GM19467 (cell line): ENCODE measurements around the gene AGFG2.
A peak's percentile ranks its signal among the peaks of the same experiment; 100 is the strongest.

Experiments
- ATAC-seq: cut with Tn5 transposase; IDR thresholded peaks from one replicate; pipeline ENCODE4 v1.9.1; 2021; ENCODE audit warnings: mild to moderate bottlenecking, moderate library complexity; ENCODE audit not compliant: unreplicated experiment

The AGFG2 gene

DNA sequence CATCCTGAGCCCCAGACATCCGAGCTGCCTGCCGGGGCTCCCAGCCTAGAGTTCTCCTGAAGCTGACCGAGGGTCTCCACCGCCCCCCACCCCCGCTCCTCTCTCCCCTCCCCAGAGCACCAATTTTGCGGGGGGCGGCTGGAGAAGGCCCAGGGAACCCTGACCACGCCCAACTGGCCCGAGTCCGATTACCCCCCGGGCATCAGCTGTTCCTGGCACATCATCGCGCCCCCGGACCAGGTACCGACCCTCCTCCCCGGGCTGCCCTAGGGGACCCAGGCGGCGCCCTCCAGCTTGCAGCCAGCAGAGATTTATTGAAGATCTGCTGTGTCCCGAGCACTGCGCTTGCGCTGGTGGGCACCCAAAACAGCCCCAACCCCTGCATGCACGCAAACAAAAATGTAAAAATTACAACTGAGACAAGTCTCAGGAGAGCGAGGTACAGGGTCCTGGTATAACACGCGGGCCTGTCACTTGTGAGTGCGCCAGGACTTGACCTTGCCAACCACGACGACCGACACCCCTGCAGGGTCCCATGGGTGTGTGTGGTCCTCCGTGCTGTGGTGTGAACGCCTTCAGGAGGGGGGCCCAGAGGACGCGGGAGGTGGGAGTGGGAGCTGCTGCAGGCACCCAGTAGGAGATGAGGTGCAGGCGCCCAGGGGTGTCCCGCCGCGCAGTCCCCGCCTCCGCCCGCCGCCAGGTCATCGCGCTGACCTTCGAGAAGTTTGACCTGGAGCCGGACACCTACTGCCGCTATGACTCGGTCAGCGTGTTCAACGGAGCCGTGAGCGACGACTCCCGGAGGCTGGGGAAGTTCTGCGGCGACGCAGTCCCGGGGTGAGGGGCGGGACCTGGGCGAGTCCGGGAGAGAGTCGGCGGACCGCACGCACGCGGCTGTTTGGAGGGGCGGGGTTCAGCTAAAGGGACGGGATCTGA is 66.2 kb downstream of the AGFG2 start:
- no peak for ATAC-seq

DNA sequence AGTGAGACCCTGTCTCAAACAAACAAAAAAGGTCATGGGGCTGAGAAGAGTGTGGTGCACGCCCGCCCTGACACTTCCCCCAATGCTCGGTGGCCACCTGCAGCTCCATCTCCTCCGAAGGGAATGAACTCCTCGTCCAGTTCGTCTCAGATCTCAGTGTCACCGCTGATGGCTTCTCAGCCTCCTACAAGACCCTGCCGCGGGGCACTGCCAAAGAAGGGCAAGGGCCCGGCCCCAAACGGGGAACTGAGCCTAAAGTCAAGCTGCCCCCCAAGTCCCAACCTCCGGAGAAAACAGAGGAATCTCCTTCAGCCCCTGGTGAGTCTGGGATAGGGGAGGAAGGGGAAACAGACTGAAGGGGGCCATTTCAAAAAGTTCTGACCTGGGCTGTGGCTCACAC is 67.3 kb downstream of the AGFG2 start:
- no peak for ATAC-seq

- no peak for ATAC-seq
These were observed 68.1 kb downstream of the AGFG2 start for GRCh38 chr7:100607111-100607510.

DNA sequence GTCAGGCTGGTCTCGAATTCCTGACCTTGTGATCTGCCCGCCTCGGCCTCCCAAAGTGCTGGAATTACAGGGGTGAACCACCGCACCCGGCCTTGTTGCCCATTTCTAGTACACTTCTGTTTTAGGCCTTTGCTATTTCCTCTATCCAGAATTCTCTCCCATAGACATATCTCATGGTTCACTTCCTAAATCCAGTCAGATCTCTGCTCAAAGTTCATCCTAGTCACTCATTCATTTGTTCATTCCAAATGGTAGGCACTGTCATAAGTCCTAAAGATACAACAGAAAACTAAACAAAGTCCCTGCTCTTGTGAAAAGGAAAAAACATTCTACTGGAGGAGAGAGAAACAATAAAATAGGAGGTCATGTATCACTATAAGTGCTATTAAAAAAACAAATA is 71.0 kb downstream of the AGFG2 start:
- no peak for ATAC-seq

- peak; percentile 82 for ATAC-seq
These were observed 73.2 kb downstream of the AGFG2 start, which contains the start of gene MOSPD3 for GRCh38 chr7:100611983-100612729. TSS of gene MOSPD3 (plus strand) at chr7:100612540. CDS start at chr7:100612792, 252 bp downstream.

GRCh38 chr7:100612730-100613390 is 73.9 kb downstream of the AGFG2 start:
- ATAC-seq = no peak

DNA sequence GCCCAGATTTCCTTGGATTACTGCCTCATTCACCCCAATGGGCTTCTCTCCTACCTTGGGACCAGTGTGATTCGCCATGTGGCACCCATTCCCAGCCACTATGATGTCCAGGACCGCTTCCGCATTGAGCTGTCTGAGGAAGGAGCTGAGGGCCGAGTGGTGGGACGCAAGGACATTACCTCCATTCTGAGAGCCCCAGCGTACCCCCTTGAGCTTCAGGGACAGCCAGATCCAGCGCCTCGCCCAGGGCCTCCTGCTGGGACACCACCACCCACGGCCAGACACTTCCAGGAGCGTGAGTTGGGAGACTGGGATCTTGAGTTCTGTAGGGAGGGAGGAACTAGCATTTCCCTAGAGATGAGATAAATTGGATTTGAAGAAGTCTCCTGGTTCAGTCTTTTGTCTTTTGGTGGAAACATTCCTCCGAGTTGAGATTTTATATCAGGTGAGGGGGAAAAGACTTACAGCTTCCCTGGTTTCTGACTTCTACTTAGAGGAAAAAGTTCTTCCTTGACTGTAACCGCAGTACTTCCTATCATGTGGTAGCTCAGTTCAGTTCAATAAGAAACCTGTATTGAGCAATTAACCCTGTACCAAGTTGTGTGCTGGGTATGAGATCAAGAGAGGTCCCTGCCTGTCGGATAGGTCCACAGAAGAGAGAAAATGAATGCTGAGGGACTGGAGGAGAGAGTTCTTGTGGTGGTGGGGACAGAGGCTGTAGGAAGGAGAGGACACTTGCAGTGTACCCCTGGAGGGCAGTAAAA is 74.6 kb downstream of the AGFG2 start:
- ATAC-seq = no peak

- no peak for ATAC-seq
These were observed 75.4 kb downstream of the AGFG2 start for GRCh38 chr7:100614308-100614861.
